Subcutaneous adipose tissue (tissue), 4 donors: ENCODE measurements around the gene EFCAB3. TPM values are rescaled to one million over a fixed set of nuclear protein-coding genes. Genes with fewer than 3 reads are reported as not detected.
"Not testable (repeated sequence)": the region's sequence is repeated elsewhere in the genome, so short reads cannot be mapped to it uniquely, and the experiment has no call there.

Source experiments
- small RNA-seq: library from RNA; depleted of rRNA; stranded (forward); fragments of <200 nt; gene quantifications from one replicate; pipeline ENCODE3, GENCODE V24; 2016
- total RNA-seq, 4 donors: library from RNA; depleted of rRNA; stranded (reverse); fragments of >200 nt; gene quantifications; one replicate each; pipeline ENCODE4 v1.1.0, GENCODE V29; 2016
- TF ChIP-seq, protein P1 (sequence below): fragments of 450-650 bp; IDR thresholded peaks from one replicate; pipeline ENCODE4 v1.5.1; 2016; ENCODE audit warnings: low read depth, mild to moderate bottlenecking, control low read depth, antibody characterized with exemption, moderate library complexity

EFCAB3 gene
- total RNA-seq, 4 donors from 2014 or later, result not detected

- TF ChIP-seq, protein P1, sequence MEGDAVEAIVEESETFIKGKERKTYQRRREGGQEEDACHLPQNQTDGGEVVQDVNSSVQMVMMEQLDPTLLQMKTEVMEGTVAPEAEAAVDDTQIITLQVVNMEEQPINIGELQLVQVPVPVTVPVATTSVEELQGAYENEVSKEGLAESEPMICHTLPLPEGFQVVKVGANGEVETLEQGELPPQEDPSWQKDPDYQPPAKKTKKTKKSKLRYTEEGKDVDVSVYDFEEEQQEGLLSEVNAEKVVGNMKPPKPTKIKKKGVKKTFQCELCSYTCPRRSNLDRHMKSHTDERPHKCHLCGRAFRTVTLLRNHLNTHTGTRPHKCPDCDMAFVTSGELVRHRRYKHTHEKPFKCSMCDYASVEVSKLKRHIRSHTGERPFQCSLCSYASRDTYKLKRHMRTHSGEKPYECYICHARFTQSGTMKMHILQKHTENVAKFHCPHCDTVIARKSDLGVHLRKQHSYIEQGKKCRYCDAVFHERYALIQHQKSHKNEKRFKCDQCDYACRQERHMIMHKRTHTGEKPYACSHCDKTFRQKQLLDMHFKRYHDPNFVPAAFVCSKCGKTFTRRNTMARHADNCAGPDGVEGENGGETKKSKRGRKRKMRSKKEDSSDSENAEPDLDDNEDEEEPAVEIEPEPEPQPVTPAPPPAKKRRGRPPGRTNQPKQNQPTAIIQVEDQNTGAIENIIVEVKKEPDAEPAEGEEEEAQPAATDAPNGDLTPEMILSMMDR, result no peak
These were observed 18.5 kb downstream of the EFCAB3 start for GRCh38 chr17:62398891-62399290.

GRCh38 chr17:62405451-62405850 is 25.1 kb downstream of the EFCAB3 start:
- TF ChIP-seq, protein P1, result no peak

DNA sequence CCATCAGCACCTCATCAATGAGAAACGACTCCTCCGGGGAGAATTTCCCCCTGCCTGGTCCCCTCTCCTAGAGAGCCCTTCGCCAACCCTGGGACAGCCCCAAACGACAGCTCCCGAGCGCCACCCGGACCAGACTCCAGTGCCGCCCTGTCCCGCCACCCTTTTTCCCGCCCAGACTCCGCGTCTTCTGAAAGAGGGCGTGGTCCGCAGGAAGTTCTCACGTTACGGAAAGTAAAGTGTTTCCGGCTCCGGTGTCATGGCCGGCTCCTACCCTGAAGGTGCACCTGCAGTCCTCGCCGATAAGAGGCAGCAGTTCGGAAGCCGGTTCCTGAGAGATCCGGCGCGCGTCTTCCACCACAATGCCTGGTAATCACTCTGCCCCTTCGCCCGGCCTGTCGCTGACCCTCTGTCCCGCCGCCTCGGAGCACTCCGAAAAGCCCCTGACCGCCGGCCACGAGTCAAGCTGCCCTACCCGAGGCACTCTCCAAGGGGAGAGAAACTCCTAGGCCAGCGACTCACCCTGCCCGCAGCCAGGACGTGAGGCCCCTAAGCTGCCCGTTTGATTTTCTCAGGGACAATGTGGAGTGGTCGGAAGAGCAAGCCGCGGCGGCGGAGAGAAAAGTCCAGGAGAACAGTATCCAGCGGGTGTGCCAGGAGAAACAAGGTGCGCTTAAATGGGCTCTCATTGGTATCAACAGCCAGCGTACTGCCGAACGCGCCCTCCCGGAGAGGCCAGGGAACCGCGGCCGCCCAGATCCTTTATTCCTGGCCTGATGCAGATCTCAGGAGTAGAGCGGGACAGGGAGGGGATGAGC is 43.5 kb downstream of the EFCAB3 start, which contains the start of gene METTL2A:
TSS of gene METTL2A (plus strand) at position 251 of the 815 bp plus-strand sequence. CDS start at position 257, 6 bp downstream.
- TF ChIP-seq, protein P1, result not testable (repeated sequence)

DNA sequence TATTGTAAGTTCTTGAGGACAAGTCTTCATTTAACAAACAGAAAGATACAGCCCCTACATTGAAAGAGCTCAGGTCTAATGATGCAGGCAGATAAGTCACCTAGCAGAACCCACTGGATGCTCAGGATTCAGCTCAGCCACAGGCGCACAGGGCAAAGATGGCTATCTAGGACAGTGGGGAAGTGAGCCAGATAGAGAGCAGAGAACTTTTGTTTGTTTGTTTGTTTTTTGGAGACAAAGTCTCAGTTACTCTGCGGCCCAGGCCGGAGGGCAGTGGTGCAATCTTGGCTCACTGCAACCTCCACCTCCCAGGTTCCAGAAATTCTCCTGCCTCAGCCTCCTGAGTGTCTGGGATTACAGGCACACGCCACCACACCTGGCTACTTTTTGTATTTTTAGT is 63.7 kb downstream of the EFCAB3 start:
- TF ChIP-seq, protein P1, result no peak

- TF ChIP-seq, protein P1, result no peak
These were observed 75.7 kb downstream of the EFCAB3 start for GRCh38 chr17:62456016-62456415.

Small RNAs within 50 kb of the gene (small RNA-seq; reads per million reads assigned to genes)
- not detected for gene RNU7-52P

Other genes with a start within 250 kb of the EFCAB3 start
- gene METTL2A, start 43.3 kb downstream of the EFCAB3 start, total RNA-seq, result 10 to 100 TPM in 3 of 4 donors, 1 to 10 TPM in 1; 8.5 to 21.5 (median 11.4) TPM
- gene TLK2, start 98.3 kb downstream of the EFCAB3 start, total RNA-seq, result 10 to 100 TPM; 35.2 to 49.2 (median 43.6) TPM
- 10 to 100 TPM; 10.6 to 40.5 (median 21.6) TPM for gene MRC2, start 247.1 kb downstream of the EFCAB3 start, total RNA-seq